GM21367 (cell line): Measurements from ENCODE around the gene TBC1D28.
A peak's percentile ranks its signal among the peaks of the same experiment; 100 is the strongest.
"Not testable (repeated sequence)": the region's sequence is repeated elsewhere in the genome, so short reads cannot be mapped to it uniquely, and the experiment has no call there.

Experiments used
- ATAC-seq: cut with Tn5 transposase; IDR thresholded peaks from one replicate; pipeline ENCODE4 v1.9.1; 2021; ENCODE audit not compliant: unreplicated experiment

TBC1D28 gene

DNA sequence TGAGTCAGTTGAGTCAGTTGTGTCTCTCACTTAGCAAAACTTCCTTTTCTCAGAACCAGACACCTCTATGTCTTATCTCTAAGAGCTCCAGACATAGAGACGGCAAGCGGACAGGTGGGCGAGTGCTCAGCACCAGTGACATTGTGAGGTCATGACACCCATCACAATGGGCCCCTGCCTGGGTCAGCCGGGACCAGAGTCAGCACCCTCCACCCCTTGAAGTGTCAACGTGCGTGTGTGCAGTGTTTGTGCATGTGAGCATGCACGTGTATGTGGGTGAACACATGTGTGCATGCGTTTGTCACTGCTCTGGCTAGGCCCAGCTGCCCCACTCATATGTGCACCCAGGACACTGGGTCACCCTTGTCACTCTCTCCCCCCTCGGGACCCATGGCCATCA, at the start of gene TBC1D28:
Gene TBC1D28, minus strand, starts transcription at position 101 of the 400 bp plus-strand sequence. CDS start 3,039 bp downstream, outside the sequence.
- ATAC-seq, result not testable (repeated sequence)

DNA sequence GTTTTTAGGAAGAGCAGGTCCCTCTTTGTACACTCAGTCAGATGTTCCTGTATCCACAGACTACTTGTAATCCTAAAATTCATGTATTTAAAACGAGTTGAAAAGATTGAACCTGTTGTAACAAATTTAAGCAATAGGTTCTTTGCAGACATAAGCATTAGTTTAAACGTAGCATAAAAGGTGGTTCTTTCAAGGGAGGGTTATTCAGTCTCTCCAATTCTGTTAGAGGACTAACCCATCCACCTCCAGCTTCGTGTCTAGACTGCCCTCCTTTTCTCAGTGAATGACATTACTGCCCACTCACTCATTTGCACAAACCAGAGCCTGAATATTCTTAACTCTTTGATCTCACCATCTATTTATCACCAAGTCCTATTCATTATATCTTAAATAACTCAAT, 38.5 kb upstream of the TBC1D28 start:
- not testable (repeated sequence) for ATAC-seq

DNA sequence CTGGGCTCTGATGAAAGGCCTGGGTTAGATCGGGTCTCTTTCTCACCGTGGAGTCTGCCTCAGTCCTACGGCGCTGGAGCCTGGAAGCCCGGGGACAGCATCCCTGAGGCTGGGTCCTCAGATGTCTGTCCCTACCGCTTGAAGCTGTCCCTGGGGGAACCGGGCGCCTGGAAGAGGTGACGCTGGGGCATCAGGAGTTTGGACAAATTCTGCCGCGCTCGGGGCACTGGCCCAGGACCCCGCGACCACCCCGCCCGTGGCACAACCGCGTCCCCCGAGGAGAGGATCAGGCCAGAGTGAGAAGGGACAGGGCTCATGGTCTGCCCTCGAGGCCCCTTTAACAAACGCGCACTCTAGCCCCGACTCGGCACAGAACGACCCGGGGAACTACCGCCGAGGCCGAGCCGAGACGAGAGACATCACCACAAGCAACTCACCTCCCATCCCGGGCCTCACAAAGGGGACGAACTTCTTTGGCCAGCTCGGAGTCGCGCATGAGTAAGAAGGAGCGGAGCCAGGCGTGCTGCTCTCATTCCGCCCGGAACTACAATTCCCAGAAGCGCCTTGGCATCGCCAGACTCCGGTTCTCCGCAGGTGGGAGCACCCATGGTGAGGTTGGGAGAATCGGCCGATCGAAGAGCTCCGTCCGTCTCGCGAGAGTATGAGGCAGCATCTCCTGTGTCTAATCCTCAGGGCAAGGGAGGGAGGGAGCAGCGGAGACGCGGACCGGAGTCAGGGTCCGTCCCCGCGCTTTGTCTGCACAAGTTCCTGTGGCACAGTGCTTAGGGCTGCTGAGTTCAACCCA, 37.8 kb upstream of the TBC1D28 start, which contains the start of gene FOXO3B:
Gene FOXO3B, minus strand, starts transcription at position 548 of the 805 bp plus-strand sequence. CDS start 663 bp downstream, outside the sequence.
- ATAC-seq, result peak; percentile 64

DNA sequence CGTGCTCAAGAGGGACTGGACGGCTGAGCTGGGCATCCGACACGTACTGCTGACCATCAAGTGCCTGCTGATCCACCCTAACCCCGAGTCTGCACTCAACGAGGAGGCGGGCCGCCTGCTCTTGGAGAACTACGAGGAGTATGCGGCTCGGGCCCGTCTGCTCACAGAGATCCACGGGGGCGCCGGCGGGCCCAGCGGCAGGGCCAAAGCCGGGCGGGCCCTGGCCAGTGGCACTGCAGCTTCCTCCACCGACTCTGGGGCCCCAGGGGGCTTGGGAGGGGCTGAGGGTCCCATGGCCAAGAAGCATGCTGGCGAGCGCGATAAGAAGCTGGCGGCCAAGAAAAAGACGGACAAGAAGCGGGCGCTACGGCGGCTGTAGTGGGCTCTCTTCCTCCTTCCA, 33.2 kb upstream of the TBC1D28 start:
- not testable (repeated sequence) for ATAC-seq

DNA sequence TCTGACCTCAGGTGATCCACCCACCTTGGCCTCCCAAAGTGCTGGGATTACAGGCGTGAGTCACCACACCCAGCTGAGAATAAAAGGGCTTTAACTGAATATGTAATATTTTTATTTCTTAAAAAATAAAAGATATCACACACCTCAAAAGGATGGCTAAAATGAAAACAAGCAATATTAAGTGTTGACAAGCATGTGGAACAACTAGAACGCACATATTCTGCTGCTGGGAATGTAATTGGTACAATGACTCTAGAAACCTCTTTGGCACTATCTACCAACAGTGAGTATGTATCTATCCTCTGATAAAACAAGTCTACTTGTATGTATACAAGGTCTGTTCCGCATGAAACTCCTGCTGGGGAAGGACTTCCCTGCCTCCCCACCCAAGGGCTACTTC, 32.7 kb upstream of the TBC1D28 start:
- ATAC-seq, result not testable (repeated sequence)

DNA sequence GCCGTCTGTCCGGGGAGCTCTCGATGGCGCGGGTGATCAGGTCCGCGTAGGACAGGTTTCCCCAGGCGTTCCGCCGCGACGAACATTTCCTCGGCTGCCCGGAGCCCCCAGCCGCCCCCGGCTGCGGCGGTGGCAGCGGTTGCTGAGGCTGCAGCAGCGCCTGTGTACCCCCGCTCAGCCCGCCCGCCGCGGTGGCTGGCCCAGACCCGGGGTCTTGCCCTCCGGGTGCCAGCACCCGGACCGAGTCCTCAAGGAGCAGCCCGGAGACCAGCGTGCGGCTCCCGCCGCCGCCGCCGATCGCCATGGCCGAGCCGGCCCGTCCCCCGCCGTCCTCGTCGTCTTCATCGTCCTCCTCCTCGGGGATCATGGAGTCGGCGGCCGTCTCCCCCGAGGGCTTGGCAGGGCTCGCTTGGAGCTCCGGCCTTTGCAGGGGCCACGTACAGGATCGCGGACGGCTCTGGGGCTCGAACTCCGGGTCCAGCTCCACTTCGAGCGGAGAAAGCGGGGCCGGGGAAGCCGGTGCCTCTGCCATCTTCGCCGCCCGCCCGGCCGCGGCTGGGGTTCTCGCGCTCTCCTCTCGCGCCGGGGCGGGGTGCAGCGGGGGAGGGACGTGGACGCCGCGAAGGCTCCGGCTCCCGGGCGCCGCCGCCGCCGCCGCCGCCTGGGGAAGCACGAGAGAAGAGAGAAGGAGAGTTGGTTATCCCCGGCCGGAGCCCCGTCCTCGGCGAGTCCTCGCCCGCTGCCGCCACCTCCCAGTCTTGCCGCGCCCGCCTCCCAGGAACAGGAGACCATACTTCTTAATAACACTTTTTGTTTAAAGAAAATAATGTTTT, 28.4 kb upstream of the TBC1D28 start:
- ATAC-seq, result not testable (repeated sequence)

DNA sequence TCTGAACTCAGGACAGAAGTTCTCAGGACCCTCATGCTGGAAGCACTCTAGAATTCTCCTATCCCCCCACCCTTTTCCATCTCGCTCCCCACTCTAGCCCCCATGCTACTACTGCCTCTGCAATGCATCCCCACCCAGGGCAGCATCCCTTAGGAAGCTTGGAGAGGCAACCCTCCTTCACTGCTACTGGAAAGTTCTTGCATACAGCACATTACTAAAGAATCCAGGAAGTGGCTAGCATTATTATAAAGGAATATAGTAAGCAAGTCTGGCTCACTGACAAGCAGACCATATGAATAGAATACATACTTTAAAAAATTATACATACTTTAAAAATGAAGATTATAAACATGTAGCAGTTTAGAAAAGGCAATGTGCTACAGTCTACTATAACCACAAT, 24.4 kb upstream of the TBC1D28 start:
- ATAC-seq, result not testable (repeated sequence)

DNA sequence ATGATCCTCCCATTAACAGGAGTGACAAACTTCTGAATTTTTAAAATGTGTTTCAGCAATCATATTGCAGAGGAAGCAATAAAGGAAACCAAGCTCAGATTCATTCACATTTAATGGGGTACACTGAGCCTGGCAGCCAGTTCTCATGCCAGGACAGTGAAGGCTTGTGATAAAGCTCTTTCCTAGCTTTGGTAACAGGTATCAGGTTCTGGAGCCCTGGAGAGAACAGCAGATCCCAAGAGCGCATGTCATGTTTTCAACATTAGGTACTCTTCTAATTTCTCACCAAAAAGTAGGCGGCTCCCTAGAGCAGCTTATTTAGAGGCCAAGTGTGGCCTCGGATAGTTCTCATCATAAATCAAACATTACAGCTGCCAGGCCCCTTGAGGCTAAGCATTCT, 23.3 kb upstream of the TBC1D28 start:
- not testable (repeated sequence) for ATAC-seq

DNA sequence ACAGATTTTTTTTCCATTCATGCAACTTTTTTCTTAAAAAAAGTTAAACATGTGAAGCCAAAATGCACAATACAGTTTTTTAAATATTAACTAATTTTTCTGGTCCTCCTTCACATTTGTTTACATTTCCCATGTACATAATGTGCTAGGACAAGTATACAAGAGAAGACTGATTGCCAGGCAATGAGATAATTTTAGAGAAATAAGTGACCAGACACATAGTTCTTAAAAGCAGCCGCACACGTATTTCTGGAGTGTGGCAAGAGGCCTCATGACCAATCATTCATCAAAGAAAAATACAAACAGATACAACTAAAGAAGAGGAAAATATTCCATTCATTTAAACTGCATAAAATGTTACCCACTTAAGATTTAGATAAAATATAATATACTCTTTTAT, 22.1 kb upstream of the TBC1D28 start:
- ATAC-seq, result not testable (repeated sequence)

DNA sequence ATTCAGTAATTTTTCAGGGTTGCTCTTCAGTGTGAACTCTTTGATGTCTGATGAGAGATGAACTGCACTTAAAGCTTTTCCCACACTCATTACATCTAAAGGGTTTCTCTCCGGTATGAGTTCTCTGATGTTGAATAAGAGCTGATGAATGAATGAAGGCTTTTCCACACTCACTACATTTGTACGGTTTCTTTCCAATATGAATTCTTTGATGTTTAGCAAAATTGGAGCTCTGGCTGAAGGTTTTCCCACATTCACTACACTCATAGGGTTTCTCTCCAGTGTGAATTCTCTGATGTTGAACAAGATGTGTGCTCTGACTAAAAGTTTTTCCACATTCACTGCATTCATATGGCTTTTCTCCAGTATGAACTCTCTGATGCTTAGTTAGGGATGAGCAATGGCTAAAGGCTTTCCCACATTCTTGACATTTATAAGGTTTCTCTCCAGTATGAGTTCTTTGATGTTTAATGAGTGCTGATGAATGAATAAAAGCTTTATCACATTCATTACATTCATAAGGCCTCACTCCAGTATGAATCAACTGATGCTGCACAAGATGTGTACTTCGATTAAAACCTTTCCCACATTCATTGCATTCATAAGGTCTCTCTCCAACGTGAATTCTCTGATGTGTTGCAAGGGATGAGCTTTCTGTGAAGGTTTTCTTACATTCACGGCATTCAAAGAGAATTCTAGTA, 17.9 kb upstream of the TBC1D28 start:
- ATAC-seq, result not testable (repeated sequence)

DNA sequence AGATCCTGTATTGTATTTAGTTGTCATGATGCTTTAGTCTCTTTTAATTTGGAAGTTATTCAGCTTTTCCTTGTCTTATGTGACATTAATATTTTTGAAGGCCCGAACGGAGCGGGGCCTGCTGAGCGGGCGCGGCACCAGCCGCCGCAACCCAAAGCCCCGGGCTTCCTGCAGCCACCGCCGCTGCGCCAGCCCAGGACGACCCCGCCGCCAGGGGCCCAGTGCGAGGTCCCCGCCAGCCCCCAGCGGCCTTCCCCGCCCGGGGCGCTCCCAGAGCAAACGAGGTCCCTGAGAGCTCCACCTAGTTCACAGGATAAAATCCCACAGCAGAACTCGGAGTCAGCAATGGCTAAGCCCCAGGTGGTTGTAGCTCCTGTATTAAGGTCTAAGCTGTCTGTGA, 5.9 kb upstream of the TBC1D28 start:
- not testable (repeated sequence) for ATAC-seq

DNA sequence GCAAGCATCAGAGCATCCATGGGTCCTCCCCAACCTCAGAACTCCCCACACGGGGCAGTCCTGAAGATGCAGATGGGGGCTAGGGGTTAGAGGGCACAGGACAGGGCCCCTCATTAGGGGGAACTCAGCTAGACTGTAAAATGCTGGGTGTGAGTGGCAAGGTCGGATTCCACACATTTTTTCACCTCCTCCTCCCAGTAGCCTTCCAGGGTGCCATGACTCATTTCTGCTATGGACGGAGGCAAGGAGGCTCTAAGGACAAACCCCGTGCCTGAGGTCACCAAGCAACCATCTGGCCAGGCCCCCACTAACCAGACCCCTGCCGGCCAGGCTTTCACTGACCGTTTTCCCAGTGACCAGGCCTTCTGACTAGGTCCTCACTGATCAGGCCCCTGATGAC, 1.1 kb downstream of the TBC1D28 start:
- not testable (repeated sequence) for ATAC-seq

DNA sequence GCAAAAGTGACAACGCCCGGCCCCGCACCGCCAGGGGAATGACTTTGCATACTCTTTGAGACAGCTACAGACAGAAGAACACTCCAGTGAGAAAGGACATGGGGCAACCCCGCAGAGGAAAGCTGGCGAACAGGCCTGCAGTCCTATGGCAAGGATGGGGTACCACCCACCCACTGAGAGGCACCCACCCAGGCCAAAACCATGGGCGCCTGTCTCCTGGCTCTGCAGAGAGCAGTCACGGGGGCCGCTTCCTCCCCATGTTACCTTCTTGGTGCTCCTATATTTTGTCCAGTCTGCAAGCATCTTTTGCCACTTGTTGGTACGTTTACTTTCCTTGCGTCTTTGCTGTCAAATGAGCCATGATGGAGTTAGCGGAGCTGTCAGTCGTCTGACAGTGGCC, 5.8 kb downstream of the TBC1D28 start:
- not testable (repeated sequence) for ATAC-seq

DNA sequence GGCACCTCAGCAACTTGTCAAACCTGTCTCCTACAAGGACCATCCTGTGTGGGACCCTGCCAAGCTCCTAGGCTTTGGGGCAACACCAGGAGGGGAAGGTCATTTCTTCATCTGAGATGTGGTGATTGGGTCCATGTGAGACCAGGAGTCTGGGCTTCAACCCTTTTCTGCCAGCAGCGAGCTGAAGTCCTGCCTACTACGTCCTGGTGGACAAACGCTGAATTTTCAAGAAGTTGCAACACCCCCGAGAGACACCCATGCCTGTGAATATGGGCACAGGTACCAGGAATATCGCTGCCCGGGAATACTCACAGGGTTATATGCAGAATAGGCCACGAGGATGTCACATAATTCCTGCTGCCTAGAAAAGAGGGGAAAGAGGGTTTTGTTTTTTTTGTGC, 8.0 kb downstream of the TBC1D28 start:
- ATAC-seq, result not testable (repeated sequence)

DNA sequence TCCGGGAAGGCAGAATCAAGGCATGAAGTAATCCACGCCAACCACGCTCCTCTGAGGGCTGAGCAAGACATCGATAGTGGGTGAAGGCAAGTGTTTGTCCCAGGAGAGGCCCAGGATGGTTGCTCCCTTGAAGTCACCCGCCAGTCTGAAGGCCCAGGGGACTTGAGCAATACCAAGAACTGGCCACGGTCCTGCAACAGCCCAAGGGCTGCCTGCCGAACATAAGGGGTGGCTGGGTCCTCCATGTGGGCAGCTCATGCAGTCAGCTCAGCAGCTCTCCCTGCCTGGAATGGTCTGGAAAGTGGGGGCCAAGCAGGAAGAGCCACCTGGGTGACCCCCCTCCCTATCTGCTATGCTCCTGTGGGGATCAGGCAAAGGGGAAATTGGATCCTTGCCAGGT, 8.4 kb downstream of the TBC1D28 start:
- not testable (repeated sequence) for ATAC-seq

DNA sequence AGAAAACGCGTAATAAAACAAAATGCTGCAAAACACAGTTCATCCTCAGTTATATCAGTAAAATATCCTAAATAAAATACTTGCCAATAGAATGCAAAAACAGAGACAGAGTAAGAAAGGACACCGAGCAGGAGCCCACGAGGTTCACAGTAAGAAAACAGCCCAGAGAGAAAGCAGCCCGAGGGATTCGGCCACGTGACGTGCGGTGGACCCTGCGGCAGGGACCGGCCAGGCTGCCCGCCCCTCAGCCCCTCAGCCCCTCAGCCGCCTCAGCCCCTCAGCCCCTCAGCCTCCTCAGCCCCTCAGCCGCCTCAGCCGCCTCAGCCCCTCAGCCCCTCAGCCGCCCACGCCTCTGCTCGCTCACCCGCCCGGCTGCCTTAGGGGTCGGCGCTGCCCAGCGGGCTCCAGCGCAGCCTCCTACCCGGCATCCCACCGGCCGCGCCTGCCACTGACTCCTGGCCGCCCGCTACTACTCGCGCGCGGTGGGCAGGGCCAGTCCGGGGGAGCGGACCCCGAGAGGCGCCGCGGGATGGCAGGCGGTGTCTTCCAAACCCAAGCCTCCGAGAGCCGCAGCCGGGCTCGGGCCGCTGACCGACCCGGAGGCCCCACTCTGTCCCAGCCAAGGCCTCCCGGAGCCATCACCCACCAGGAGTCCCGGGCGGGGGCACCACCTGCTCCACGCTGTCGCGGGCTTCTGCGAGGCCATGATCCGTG, 9.5 kb downstream of the TBC1D28 start:
- ATAC-seq, result not testable (repeated sequence)

DNA sequence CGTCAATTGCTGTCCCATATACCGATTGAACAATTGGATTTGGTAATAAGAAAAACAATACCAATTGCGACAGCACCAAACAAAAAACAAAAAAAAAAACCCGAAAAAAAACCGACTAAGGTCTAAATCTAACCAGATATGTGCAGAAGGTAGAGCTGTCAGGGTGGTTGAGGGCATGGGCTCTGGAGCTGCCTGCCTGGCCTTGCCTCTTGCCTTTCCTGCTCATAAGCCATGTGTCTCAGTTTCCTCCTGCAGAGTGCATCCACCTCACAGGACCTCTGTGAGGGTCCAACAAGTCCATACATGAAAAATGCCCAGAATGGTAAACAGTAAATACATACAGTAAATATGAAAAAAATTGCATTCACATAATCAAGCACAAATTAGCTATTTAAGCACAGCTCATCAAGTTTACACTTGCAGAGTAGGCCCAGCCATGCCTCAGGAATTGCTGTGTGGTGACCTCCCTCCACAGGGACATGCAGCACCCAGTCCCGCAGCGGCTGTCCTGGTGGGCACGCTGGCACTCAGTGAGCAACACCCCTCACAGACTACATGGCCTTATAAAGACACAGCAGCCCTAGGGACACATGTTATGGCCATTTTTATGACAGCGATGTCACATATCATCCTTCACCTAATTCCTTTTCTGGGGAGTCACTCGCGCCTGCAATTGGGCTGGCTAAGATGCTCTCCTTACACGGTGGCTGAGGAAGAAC, 17.9 kb downstream of the TBC1D28 start:
- no peak for ATAC-seq

DNA sequence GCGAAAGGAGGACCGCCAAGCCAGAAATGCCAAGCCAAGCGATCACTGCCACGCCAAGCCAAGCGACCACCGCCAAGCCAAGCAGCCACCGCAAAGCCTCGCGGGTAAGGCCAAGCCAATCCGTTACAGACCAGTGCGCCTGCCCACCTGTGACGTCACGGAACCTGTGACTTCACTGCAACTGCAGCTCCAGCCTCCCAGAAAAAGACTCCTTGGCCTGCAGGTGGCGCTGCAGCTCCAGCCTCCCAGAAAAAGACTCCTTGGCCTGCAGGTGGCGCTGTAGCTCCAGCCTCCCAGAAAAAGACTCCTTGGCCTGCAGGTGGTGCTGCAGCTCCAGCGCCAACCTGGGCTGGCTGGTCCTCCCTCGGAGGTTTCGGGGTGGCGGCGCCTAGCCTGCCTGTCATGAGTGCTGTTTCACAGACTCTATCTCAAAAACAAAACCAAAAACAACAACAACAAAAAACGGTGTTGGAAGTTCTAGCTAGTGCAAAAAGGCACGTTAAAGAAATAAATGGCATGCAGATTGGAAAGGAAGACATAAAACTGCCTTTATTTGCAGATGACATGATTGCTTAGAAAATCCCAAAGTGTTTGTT, 18.6 kb downstream of the TBC1D28 start:
- ATAC-seq, result peak; percentile 71

DNA sequence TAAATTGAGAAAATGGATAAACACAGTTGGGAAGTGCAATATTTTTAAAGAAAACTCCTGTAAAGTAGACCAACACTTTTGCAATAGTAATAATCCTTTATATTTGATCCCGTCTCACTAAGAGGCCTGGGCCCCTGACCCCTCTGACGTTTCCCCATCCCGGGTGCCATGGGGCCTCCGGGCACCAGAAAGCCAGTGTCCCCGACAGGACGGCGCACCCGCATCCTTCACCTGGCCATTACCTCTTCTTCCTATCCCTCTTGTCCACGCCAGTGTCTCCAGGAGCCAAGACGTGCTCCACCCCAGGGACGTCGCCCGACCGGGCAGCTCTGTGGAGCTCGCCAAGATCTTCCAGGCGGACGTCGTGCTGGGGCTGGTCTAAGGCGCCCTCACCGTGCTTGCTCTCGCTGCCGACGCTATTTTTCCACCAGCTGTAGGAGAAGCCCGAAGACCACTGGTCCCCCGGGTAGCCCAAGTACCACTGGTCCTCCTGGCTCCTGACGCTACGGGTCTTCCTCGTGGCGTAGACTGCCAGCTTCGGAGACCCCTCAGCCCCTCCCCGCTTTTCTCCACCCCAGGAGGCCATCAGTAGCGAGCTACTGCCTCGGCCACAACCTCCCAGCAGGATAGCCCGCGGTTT, 19.2 kb downstream of the TBC1D28 start:
- ATAC-seq, result not testable (repeated sequence)
